H1 (cell line): ENCODE data around the gene GRB7. TPM values are rescaled to one million over a fixed set of nuclear protein-coding genes. Genes with fewer than 3 reads are reported as not detected.
A peak's percentile ranks its signal among the peaks of the same experiment; 100 is the strongest.

Experiments
- CTCF ChIA-PET: fragments of 300-600 bp; sonication (Branson Sonifier 250); formaldehyde crosslinking; loops from one replicate; lab custom pipeline; 2021; ENCODE audit not compliant: partially characterized antibody; lab: Charles Lee
- POLR2A ChIA-PET: fragments of 300-600 bp; sonication (Branson Sonifier 250); formaldehyde crosslinking; loops from one replicate; lab custom pipeline; 2021; ENCODE audit warnings: inconsistent platforms; ENCODE audit not compliant: partially characterized antibody; lab: Charles Lee
- DNase-seq, 2 experiments: peaks; one replicate each; pipeline versions ENCODE4 v3.0.0 to v3.0.0-alpha.2; 2010 to 2022; ENCODE audit warnings: low spot score in 2 of 2, low read depth in 1 of 2, mixed read lengths in 1 of 2
- FAIRE-seq: peaks from 2 replicates; lab custom pipeline; 2011; peaks lifted over from hg19 to GRCh38; lab: Jason Lieb, UNC
- H2AFZ ChIP-seq: 2 replicates; pipeline ENCODE4 v1.8.1; 2012; ENCODE audit warnings: low read length, inconsistent platforms
- H2AK5ac ChIP-seq: 2 replicates; pipeline ENCODE4 v1.6.1; 2013; ENCODE audit warnings: low read depth, low read length
- H2BK120ac ChIP-seq: replicated peaks from 2 replicates; pipeline ENCODE3; 2013; ENCODE audit warnings: low read depth, low read length, inconsistent platforms
- H2BK12ac ChIP-seq: 2 replicates; pipeline ENCODE4 v1.6.1; 2013; ENCODE audit warnings: low read depth, low read length
- H2BK15ac ChIP-seq: 2 replicates; pipeline ENCODE4 v1.6.1; 2013; ENCODE audit warnings: low read length
- H2BK20ac ChIP-seq: 2 replicates; pipeline ENCODE4 v1.6.1; 2013; ENCODE audit warnings: low read length
- H2BK5ac ChIP-seq: 2 replicates; pipeline ENCODE4 v1.6.1; 2013; ENCODE audit warnings: low read depth, low read length
- H3K14ac ChIP-seq: 2 replicates; pipeline ENCODE4 v1.6.1; 2013; ENCODE audit warnings: inconsistent platforms; ENCODE audit not compliant: insufficient read length
- H3K18ac ChIP-seq: 2 replicates; pipeline ENCODE4 v1.6.1; 2013; ENCODE audit warnings: low read length; ENCODE audit errors: extremely low read depth
- H3K23ac ChIP-seq: 2 replicates; pipeline ENCODE4 v1.6.1; 2013; ENCODE audit warnings: inconsistent platforms; ENCODE audit not compliant: insufficient read length
- H3K23me2 ChIP-seq: 2 replicates; pipeline ENCODE4 v1.6.1; 2013; ENCODE audit warnings: low read depth, low read length
- H3K27ac ChIP-seq: 2 replicates; pipeline ENCODE4 v1.6.1; 2011; ENCODE audit warnings: low read depth, low read length, inconsistent platforms
- H3K27me3 ChIP-seq, 4 experiments: replicated peaks in 1 of 4; 1 replicate in 1 of 4; 2 replicates in 3 of 4; pipeline versions ENCODE4 v1.6.1 to v1.8.1; 2011 to 2013; ENCODE audit warnings: low read length in 3 of 4, mild to moderate bottlenecking in 3 of 4, inconsistent platforms in 2 of 4, mixed read lengths in 2 of 4, moderate library complexity in 1 of 4; ENCODE audit not compliant: control insufficient read depth in 3 of 4, insufficient read depth in 3 of 4; ENCODE audit errors: extremely low read depth in 1 of 4
- H3K36me3 ChIP-seq, 4 experiments: 2 replicates each; pipeline versions ENCODE4 v1.6.1 to v1.8.1; 2011 to 2013; ENCODE audit warnings: mild to moderate bottlenecking in 4 of 4, low read length in 3 of 4, moderate library complexity in 2 of 4, control low read depth in 1 of 4, inconsistent platforms in 1 of 4; ENCODE audit not compliant: insufficient read depth in 4 of 4, control insufficient read depth in 2 of 4
- H3K4ac ChIP-seq: replicated peaks from 2 replicates; pipeline ENCODE3; 2013; ENCODE audit warnings: low read length, low read depth, mixed read lengths, inconsistent platforms; ENCODE audit not compliant: insufficient read length
- H3K4me1 ChIP-seq, 4 experiments: replicated peaks in 1 of 4; 1 replicate in 1 of 4; 2 replicates in 3 of 4; pipeline versions ENCODE4 v1.6.1 to v1.8.1; 2011 to 2013; ENCODE audit warnings: low read length in 3 of 4, inconsistent platforms in 2 of 4, mixed read lengths in 1 of 4; ENCODE audit not compliant: insufficient read depth in 4 of 4, control insufficient read depth in 3 of 4
- H3K4me2 ChIP-seq, 2 experiments: 2 replicates each; pipeline versions ENCODE4 v1.6.1 to v1.8.1; 2011 to 2013; ENCODE audit warnings: low read depth in 2 of 2, low read length in 2 of 2, control low read depth in 1 of 2, inconsistent platforms in 1 of 2, mild to moderate bottlenecking in 1 of 2; ENCODE audit not compliant: insufficient read depth in 1 of 2
- H3K4me3 ChIP-seq, 4 experiments: fragments of 200-600, 300-600 bp in 1 of 4; sonication (generic), shearing (Covaris generic), sonication (Bioruptor Twin) in 1 of 4; 2 replicates each; pipeline versions ENCODE4 v1.5.1 to v1.8.1; 2011 to 2016; ENCODE audit warnings: low read length in 4 of 4, low read depth in 3 of 4, control low read depth in 2 of 4, inconsistent platforms in 2 of 4, mild to moderate bottlenecking in 2 of 4, mixed read lengths in 1 of 4, moderate library complexity in 1 of 4; ENCODE audit not compliant: insufficient read depth in 2 of 4; ENCODE audit errors: extremely low read depth in 1 of 4
- H3K56ac ChIP-seq: replicated peaks from 2 replicates; pipeline ENCODE3; 2013; ENCODE audit warnings: low read depth, mild to moderate bottlenecking, mixed read lengths, low read length, inconsistent platforms; ENCODE audit not compliant: insufficient read length
- H3K79me1 ChIP-seq: 2 replicates; pipeline ENCODE4 v1.6.1; 2013; ENCODE audit warnings: low read depth, low read length, control low read depth
- H3K79me2 ChIP-seq, 2 experiments: 2 replicates each; pipeline versions ENCODE4 v1.6.1 to v1.8.1; 2012 to 2013; ENCODE audit warnings: low read length in 2 of 2, mild to moderate bottlenecking in 2 of 2, inconsistent platforms in 1 of 2; ENCODE audit not compliant: insufficient read depth in 2 of 2, control insufficient read depth in 1 of 2
- H3K9ac ChIP-seq, 4 experiments: replicated peaks in 1 of 4; 1 replicate in 1 of 4; 2 replicates in 3 of 4; pipeline versions ENCODE4 v1.6.1 to v1.8.1; 2011 to 2013; ENCODE audit warnings: low read depth in 3 of 4, low read length in 3 of 4, control low read depth in 2 of 4, mild to moderate bottlenecking in 2 of 4, moderate library complexity in 2 of 4, inconsistent platforms in 1 of 4; ENCODE audit errors: extremely low read depth in 1 of 4
- H3K9me3 ChIP-seq, 2 experiments: 2 replicates each; pipeline versions ENCODE4 v1.6.1 to v1.8.1; 2012 to 2013; ENCODE audit warnings: mild to moderate bottlenecking in 2 of 2, moderate library complexity in 2 of 2, control low read depth in 1 of 2, inconsistent platforms in 1 of 2, low read depth in 1 of 2, low read length in 1 of 2, mixed read lengths in 1 of 2; ENCODE audit not compliant: insufficient read depth in 2 of 2
- H4K20me1 ChIP-seq, 2 experiments: replicated peaks in 1 of 2; 2 replicates each; pipeline versions ENCODE3 to v1.8.1; 2011 to 2013; ENCODE audit warnings: inconsistent platforms in 2 of 2, low read length in 2 of 2, mild to moderate bottlenecking in 1 of 2; ENCODE audit not compliant: insufficient read depth in 2 of 2, control insufficient read depth in 1 of 2
- H4K5ac ChIP-seq: 2 replicates; pipeline ENCODE4 v1.6.1; 2013; ENCODE audit warnings: low read length, low read depth, mixed read lengths, inconsistent platforms; ENCODE audit not compliant: insufficient read length
- H4K8ac ChIP-seq: 2 replicates; pipeline ENCODE4 v1.8.0; 2013; ENCODE audit warnings: mild to moderate bottlenecking, moderate library complexity, low read length, inconsistent platforms; ENCODE audit not compliant: insufficient read depth; ENCODE audit errors: extremely low read depth
- H4K91ac ChIP-seq: replicated peaks from 2 replicates; pipeline ENCODE3; 2013; ENCODE audit warnings: low read length, mixed read lengths, inconsistent platforms; ENCODE audit not compliant: insufficient read length
- CHD1 ChIP-seq: IDR thresholded peaks from 2 replicates; pipeline ENCODE4 v1.6.1; 2012; ENCODE audit warnings: low read depth, low read length, improper control_type of control experiment
- EGR1 ChIP-seq: IDR thresholded peaks from 2 replicates; pipeline ENCODE4 v1.6.1; 2011; ENCODE audit warnings: low read depth, low read length, borderline replicate concordance
- HDAC6 ChIP-seq: IDR thresholded peaks from one replicate; pipeline ENCODE4 v1.7.1; 2012; ENCODE audit warnings: low read depth, mild to moderate bottlenecking, inconsistent platforms, low read length, moderate library complexity
- JUND ChIP-seq: IDR thresholded peaks from 2 replicates; pipeline ENCODE4 v1.6.1; 2011; ENCODE audit warnings: mild to moderate bottlenecking, improper control_type of control experiment, low read length
- KDM4A ChIP-seq: IDR thresholded peaks from one replicate; pipeline ENCODE4 v1.7.1; 2012; ENCODE audit warnings: low read depth, mild to moderate bottlenecking, moderate library complexity, low read length, inconsistent platforms; ENCODE audit not compliant: severe bottlenecking
- SIX5 ChIP-seq: IDR thresholded peaks from 2 replicates; pipeline ENCODE4 v1.6.1; 2011; ENCODE audit warnings: mild to moderate bottlenecking, low read depth, low read length
- SP4 ChIP-seq: IDR thresholded peaks from 2 replicates; pipeline ENCODE4 v1.6.1; 2012; ENCODE audit warnings: low read length, inconsistent platforms
- TEAD4 ChIP-seq: IDR thresholded peaks from 2 replicates; pipeline ENCODE4 v1.6.1; 2012; ENCODE audit warnings: low read depth, low read length, inconsistent platforms, mixed read lengths
- WGBS, 2 experiments: shearing (Covaris generic) in 1 of 2; methylation state at CpG; one replicate each; pipeline versions ENCODE4 v1.1.6 to v1.1.7; 2013 to 2015; ENCODE audit warnings: low lambda C conversion rate in 2 of 2, mixed read lengths in 2 of 2, inconsistent platforms in 1 of 2, low coverage in 1 of 2, missing lambda C conversion rate in 1 of 2; ENCODE audit not compliant: insufficient replicate concordance in 2 of 2, insufficient coverage in 1 of 2, insufficient read length in 1 of 2; ENCODE audit errors: extremely low coverage in 1 of 2, missing lambda C conversion rate in 1 of 2; 5-methylcytosine and 5-hydroxymethylcytosine counted together
- polyA plus RNA-seq, 7 experiments: library from polyadenylated mRNA; depleted of rRNA in 3 of 7; stranded (reverse) in 5 of 7; unstranded in 2 of 7; fragments of >200 nt in 5 of 7; fragments of 200-250 nt in 2 of 7; gene quantifications; 1 replicate in 5 of 7; 2 replicates in 1 of 7; 4 replicates in 1 of 7; pipeline versions ENCODE4 v1.2.1 to v1.2.3, GENCODE V29; 2011 to 2013; ENCODE audit warnings: missing spikeins in 2 of 7, mixed read lengths in 2 of 7
- total RNA-seq: library from RNA; stranded (reverse); fragmentation: NEBNext Ultra II Directional; extraction: Animal tissue kit (Norgen Biotek cat#: 25700); gene quantifications from 2 replicates; pipeline ENCODE4 v1.2.1, GENCODE V29; 2021
- TF ChIP-seq, protein P1 (sequence below): IDR thresholded peaks from 2 replicates; pipeline ENCODE4 v1.6.1; 2011; ENCODE audit warnings: low read depth, mild to moderate bottlenecking, low read length; ENCODE audit not compliant: insufficient read depth

Gene GRB7
- total and polyA plus RNA-seq, 2 of the 8 experiments (the other 6 are each of a cell fraction or from before 2014, with no cell fraction given) = 32.2 to 41.5 TPM

DNA sequence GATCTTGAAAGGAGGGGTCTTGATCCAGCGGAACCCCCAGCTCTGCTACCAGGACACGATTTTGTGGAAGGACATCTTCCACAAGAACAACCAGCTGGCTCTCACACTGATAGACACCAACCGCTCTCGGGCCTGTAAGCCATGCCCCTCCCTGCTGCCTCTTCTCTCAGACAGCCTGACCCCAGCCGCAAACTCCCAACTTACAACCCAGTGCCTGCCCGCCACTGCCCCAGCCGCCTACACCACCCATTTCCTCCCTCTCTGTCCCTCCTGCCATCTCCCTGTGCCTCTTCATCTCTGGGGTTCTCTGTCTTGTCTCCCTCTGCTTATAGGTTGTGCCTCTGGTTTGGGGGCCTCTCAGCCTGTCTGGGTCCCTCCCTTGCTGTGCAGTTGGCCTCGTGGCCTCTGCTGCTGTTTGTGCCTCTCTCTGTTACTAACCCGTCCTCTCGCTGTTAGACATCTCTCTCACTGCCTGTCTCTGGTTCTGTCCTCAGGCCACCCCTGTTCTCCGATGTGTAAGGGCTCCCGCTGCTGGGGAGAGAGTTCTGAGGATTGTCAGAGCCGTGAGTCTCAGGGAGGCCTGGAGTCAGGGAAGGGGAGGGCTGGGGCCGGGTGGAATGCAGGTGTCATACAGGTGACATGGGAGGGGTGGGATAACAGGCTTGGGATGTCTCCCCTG, 28.3 kb upstream of the GRB7 start:
- peaks cover 29 to 71% (median 59%) of the 10 kb centered on the region in 4 experiments for H3K36me3 ChIP-seq
- no peak overlapping the region for H2BK15ac ChIP-seq
- peaks cover 17% of the 10 kb centered on the region for H3K79me1 ChIP-seq
- no peak overlapping the region for H2BK20ac ChIP-seq
- TF ChIP-seq KDM4A = no peak
- TF ChIP-seq TEAD4 = no peak
- TF ChIP-seq CHD1 = no peak
- TF ChIP-seq, protein P1, sequence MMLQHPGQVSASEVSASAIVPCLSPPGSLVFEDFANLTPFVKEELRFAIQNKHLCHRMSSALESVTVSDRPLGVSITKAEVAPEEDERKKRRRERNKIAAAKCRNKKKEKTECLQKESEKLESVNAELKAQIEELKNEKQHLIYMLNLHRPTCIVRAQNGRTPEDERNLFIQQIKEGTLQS = no peak
- no peak for TF ChIP-seq SIX5
- no peak for TF ChIP-seq EGR1
- no peak for TF ChIP-seq JUND
- no peak for TF ChIP-seq HDAC6
- TF ChIP-seq SP4 = no peak
- WGBS, 2 experiments = 90% methylated on average over 12 of the region's 14 CpGs; no CpG with 5 or more reads in 1 of the 2 experiments
- no peak overlapping the region for H3K18ac ChIP-seq
- no peak overlapping the region for H2BK12ac ChIP-seq
- no peak overlapping the region for H3K14ac ChIP-seq
- H4K20me1 ChIP-seq = peaks cover 24 to 39% of the 10 kb centered on the region in 2 experiments
- no peak overlapping the region for H2BK5ac ChIP-seq
- no peak overlapping the region for H3K4me3 ChIP-seq
- no peak overlapping the region for H2BK120ac ChIP-seq
- H4K5ac ChIP-seq = no peak overlapping the region
- H3K27ac ChIP-seq = no peak overlapping the region; the same call in 1 of the 2 replicates
- DNase-seq (no peak), FAIRE-seq (no peak)
- H2AFZ ChIP-seq = no peak overlapping the region
- H3K56ac ChIP-seq = no peak overlapping the region
- H4K91ac ChIP-seq = no peak overlapping the region
- no peak overlapping the region for H3K4ac ChIP-seq
- no peak overlapping the region for H2AK5ac ChIP-seq
- ChIA-PET CTCF (interaction anchor here (0.7 to 52.4 kb wide), 9 partner anchors 8 to 639 kb away, joined by 3 to 1885 read pairs (median 6); partner anchors contain the start of genes ERBB2, PPP1R1B and STARD3), POLR2A (interaction anchor here (0.6 to 38.1 kb wide), 10 partner anchors 9 to 58 kb away, joined by 3 to 708 read pairs (median 6); partner anchors contain the start of genes ERBB2, MIEN1, PGAP3 and PNMT)
- no peak overlapping the region for H3K9ac ChIP-seq
- no peaks in the 10 kb centered on the region for H3K27me3 ChIP-seq
- no peak overlapping the region for H3K4me2 ChIP-seq
- peak overlapping the region; percentile 28; the same call in 1 of the 2 replicates for H4K8ac ChIP-seq
- H3K79me2 ChIP-seq = peaks cover 8 to 59% of the 10 kb centered on the region in 2 experiments; a peak in 3 of 4 replicates
- H3K9me3 ChIP-seq = no peaks in the 10 kb centered on the region
- no peak overlapping the region for H3K23ac ChIP-seq
- peaks cover 0 to 19% (median 14%) of the 10 kb centered on the region in 4 experiments; a peak in 6 of 7 replicates for H3K4me1 ChIP-seq
- H3K23me2 ChIP-seq = no peaks in the 10 kb centered on the region
